NCI-H1436 treated with DMSO at 0.1 percent for 48 hours (cell line): ENCODE data around the gene ANKRD6.

ENCODE experiments used
- DNase-seq: peaks from one replicate; lab custom pipeline; 2025; lab: John Stamatoyannopoulos, UW

ANKRD6 gene

GRCh38 chr6:89564752-89565427, 131.9 kb downstream of the ANKRD6 start:
- DNase-seq, result no peak

- DNase-seq, result no peak
Measured at GRCh38 chr6:89566008-89566800, 133.3 kb downstream of the ANKRD6 start.

GRCh38 chr6:89566930-89567629, 134.1 kb downstream of the ANKRD6 start:
- no peak for DNase-seq

DNA sequence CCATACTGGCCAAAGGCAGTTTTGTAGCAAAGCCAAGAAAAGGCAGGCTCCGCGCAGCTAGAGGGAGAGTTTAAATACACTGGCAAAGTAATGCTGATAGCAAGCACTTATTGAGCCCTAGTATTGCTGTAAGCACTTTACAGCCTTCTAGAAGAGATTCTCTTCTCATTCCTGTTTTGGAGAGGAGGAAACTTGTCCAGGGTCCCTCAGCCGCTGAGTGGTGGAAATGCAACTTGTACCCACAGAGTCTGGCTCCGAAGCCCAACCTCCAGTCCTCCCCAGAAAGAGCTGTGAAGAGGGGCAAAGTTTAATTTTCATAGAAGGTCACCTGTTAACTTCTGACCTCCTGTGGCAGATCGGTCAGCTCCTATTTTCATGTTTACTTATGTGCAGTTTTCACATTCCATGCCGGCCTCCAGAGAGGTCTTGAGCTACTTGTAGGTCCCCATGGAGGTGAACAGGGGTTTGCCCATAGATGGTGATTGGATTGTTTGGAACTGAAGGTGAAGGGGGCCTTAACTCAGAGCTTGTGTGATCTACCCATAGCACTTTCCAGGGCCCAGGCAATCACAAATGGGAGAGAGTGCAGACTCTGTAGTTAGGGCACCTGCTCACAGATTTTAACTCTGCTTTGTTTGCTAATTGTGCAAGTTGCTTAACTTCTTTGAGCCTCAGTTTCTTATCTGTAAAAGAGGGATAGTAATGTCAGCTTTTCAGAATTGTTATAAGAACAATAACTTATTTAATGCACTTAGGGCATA, 134.9 kb downstream of the ANKRD6 start:
- DNase-seq, result no peak

- DNase-seq, result no peak
Measured at GRCh38 chr6:89574910-89575561, 142.1 kb downstream of the ANKRD6 start.

- no peak for DNase-seq
Measured at GRCh38 chr6:89575562-89575960, 142.6 kb downstream of the ANKRD6 start.

DNA sequence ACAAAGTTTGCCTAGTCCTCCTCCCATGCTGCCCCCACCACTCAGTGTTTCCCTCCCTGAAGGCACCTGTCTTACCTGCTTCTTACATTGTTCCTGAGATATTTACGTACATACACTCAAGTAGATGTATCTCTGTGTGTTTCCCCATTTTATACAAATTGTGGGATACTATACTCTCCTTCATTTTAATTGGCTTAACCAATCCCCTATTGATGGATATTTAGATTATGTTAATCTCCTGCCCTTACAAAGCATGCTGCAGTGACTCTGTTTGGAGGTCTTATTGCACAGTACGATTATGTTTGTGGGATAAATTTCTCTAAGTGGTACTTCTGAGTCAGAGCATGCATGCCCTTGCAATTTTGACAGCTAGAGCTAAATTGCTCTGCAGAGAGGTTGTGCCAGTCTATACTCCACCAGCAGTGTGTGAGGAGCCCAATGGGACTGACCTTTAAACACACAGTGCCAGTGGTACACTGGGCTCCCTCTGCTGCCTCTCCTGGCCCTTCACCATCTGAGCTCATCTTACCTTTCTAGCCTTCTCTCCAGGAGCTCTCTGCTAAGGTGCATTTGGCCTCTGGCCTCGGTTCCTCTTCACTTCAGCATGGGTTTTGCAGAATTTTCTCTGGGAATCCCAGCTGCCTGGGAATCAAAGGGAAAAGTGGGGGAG, 148.2 kb downstream of the ANKRD6 start:
- DNase-seq, result no peak

DNA sequence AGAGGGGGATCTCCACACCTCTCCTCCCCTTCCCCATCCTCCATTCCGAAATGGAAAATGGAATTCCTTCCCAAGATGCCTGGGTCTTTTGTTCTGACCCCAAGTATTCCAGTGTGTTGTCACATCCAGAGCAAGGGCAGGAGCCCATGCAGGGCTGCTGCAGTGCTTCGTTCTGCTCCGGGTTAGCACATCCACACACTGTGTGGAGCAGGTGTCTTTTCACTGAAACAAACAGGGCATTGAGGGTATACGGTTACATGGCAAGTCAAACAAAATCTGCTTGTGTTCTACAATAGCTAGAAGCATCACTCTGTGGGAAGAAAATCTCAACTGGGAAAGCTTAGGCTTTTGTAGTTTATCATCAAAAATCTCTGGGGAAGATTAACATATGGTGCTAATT, 148.7 kb downstream of the ANKRD6 start:
- DNase-seq, result no peak

GRCh38 chr6:89582669-89583325, 149.8 kb downstream of the ANKRD6 start:
- peak; percentile 14 for DNase-seq

GRCh38 chr6:89583559-89583958, 150.6 kb downstream of the ANKRD6 start:
- DNase-seq, result no peak

DNA sequence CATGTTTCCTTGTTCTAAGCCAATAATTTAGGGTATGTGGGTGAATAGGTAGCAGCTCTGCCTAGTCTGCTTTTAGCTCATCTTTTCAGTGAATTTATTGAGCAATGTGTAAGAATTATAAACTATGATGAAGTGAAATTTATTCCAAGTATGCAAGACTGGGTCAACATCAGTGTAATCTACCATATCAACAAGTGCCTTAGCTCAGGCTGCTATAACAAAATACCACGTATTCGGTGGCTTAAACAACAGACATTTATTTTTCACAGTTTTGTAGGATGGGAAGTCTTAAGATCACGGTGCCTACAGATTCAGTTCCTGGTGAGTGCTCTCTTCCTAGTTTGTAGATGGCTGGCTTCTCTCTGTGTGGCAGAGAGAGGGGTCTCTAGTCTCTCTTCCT, 151.6 kb downstream of the ANKRD6 start:
- DNase-seq, result no peak

- DNase-seq, result no peak
Measured at GRCh38 chr6:89585154-89585553, 152.2 kb downstream of the ANKRD6 start.

DNA sequence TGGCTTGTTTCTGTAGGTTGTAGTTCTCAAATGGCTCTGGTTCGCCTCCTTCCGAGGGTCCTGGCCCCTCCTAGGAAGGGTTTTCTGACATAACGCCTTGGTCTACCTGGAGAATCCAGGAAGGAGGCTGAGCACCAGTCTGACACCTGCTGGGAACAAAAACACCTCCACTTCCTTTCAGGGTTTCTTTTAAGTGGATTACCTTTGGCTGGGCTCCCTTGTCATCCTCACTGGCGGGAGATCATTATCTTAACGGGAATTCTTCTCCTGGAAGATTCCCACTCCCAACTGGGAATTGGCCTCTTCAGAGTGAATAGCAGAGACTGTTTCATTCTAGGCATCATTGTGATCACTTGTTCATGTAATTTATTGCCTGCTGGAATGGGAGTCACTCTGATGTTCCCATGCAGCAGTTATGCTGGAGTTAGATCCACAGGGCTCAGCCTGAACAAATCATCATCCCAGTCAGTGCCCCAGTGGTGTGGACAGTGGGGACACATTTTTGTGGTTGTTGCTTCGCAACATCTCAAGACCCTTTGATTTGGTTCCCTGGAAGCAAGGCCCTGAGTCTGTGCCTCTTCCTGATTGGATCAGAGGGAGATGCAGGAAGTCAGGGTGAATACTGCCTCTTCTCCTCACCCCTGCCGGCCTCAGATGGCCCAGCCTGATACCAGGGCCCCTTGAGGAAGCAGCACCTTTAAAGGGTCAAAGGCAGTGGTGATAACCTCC, 156.5 kb downstream of the ANKRD6 start:
- no peak for DNase-seq

DNA sequence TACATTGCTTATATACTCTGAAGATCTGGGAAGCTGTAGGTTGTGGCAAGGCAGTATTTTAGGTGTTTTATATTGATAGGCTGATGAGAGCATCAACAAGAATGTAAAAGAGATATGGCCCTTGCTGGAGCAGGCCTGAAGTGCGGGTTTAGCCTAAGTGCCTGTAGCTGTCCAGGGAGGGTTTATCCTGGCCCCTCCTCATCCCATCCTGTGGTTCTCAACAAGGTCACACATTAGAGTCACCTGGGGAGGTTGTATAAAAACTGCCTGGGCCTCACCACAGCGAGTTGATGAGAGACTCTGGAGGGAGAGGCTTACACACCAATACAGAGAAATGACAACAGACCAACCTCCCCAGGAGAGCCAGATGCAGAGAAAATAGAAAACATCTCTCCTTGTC, 157.2 kb downstream of the ANKRD6 start:
- no peak for DNase-seq

- DNase-seq, result no peak
Measured at GRCh38 chr6:89591745-89592144, 158.8 kb downstream of the ANKRD6 start.

- no peak for DNase-seq
Measured at GRCh38 chr6:89596056-89596455, 163.1 kb downstream of the ANKRD6 start.

GRCh38 chr6:89596484-89596883, 163.5 kb downstream of the ANKRD6 start:
- DNase-seq, result no peak

GRCh38 chr6:89597372-89597771, 164.4 kb downstream of the ANKRD6 start:
- no peak for DNase-seq

DNA sequence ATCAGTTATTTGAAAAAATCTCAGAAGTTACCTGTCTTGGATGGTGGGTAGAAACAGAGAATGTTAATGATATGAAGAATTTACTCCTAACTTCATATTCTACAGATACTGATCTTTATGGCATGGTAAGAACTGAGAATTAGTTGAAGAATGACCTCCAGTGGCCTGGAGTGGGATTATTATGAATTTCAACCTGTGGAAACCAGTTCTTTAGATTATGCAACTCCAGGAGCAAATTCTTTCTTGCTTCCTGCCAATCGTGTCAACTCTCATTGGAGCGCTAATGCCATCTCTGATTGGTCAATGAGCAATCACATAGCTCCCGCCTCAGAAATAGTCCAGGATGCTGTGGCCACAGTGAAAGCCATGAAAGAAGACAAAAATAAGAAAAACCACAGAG, 165.0 kb downstream of the ANKRD6 start:
- no peak for DNase-seq

DNA sequence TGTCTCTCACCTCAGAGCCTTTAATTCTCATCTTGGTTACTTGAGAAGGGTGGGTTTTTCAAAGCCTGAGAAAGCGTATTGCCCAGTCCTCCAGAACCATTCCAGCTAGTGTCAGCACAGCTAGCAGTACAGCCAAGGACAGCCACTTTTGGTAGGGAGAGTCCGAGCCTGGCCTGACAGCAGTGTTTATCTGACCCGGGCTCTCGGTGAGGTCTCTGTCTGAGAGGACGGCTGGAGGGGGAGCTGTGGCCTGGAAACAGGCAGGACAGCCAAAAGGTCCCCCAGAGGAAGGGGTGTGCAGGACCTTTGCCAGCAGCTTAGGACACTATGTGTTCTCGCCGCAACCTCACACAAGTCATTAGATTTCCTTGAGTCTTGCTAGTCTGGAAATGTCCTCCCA, 166.8 kb downstream of the ANKRD6 start:
- no peak for DNase-seq
